T-cell (primary cell): ENCODE measurements around the gene APBB2. TPM values are rescaled to one million over a fixed set of nuclear protein-coding genes. Genes with fewer than 3 reads are reported as not detected.

ENCODE experiments used
- ATAC-seq, 4 experiments: fragments of 200-7000 bp in 3 of 4; fragments of 150-1000 bp in 1 of 4; cut with Tn5 transposase; replicated peaks in 1 of 4; 1 replicate in 3 of 4; 2 replicates in 1 of 4; pipeline ENCODE4 v1.10.0; 2021; ENCODE audit warnings: moderate library complexity in 3 of 4, mild to moderate bottlenecking in 2 of 4, moderate number of reproducible peaks in 1 of 4
- CTCF ChIA-PET, 2 donors: fragments of 300-600 bp; sonication (Branson Sonifier 250); formaldehyde crosslinking; loops; one replicate each; lab custom pipeline; 2022; ENCODE audit warnings: antibody characterized with exemption in 2 of 2; lab: Charles Lee
- POLR2A ChIA-PET, 2 donors: fragments of 300-600 bp; sonication (Branson Sonifier 250); formaldehyde crosslinking; loops; one replicate each; lab custom pipeline; 2022; ENCODE audit warnings: antibody characterized with exemption in 2 of 2; lab: Charles Lee
- DNase-seq, 35 experiments: peaks; one replicate each; pipeline versions ENCODE4 v3.0.0 to v3.0.0-alpha.2; 2013 to 2023
- H3K27ac ChIP-seq: one replicate; pipeline ENCODE4 v1.5.1; 2013; ENCODE audit warnings: low read length
- H3K27me3 ChIP-seq, 2 experiments: replicated peaks in 1 of 2; 1 replicate in 1 of 2; 2 replicates in 1 of 2; pipeline versions ENCODE4 v1.6.1 to v1.7.0; 2013; ENCODE audit warnings: low read length in 1 of 2, mixed read lengths in 1 of 2; ENCODE audit not compliant: control insufficient read depth in 2 of 2, insufficient read depth in 2 of 2; ENCODE audit errors: extremely low read depth in 1 of 2
- H3K36me3 ChIP-seq, 2 donors: 1 replicate in 1 of 2; 2 replicates in 1 of 2; pipeline versions ENCODE4 v1.6.1 to v1.7.0; 2013; ENCODE audit warnings: low read length in 1 of 2; ENCODE audit not compliant: control insufficient read depth in 2 of 2, insufficient read depth in 1 of 2; ENCODE audit errors: extremely low read depth in 1 of 2
- H3K4me1 ChIP-seq, 2 experiments: 1 replicate in 1 of 2; 2 replicates in 1 of 2; pipeline versions ENCODE4 v1.6.1 to v1.7.0; 2013; ENCODE audit warnings: low read length in 2 of 2, mixed read lengths in 1 of 2; ENCODE audit not compliant: insufficient read depth in 2 of 2, control insufficient read depth in 1 of 2; ENCODE audit errors: extremely low read depth in 1 of 2
- H3K4me3 ChIP-seq, 2 donors: 1 replicate in 1 of 2; 2 replicates in 1 of 2; pipeline versions ENCODE4 v1.5.1 to v1.7.0; 2013; ENCODE audit warnings: mild to moderate bottlenecking in 2 of 2, low read length in 1 of 2, moderate library complexity in 1 of 2; ENCODE audit not compliant: control insufficient read depth in 1 of 2; ENCODE audit errors: extremely low read depth in 1 of 2
- H3K9me3 ChIP-seq: 2 replicates; pipeline ENCODE4 v1.7.0; 2013
- H3K27ac Mint-ChIP-seq, 2 donors: one replicate each; pipeline ENCODE4 v1.8.0; 2020 to 2021; ENCODE audit warnings: mild to moderate bottlenecking in 2 of 2, mixed read lengths in 2 of 2
- H3K27me3 Mint-ChIP-seq, 2 donors: one replicate each; pipeline ENCODE4 v1.8.0; 2021 to 2022; ENCODE audit warnings: mixed read lengths in 2 of 2
- H3K36me3 Mint-ChIP-seq: one replicate; pipeline ENCODE4 v1.8.0; 2021; ENCODE audit warnings: mixed read lengths
- H3K4me1 Mint-ChIP-seq, 3 donors: one replicate each; pipeline ENCODE4 v1.8.0; 2020 to 2022; ENCODE audit warnings: mixed read lengths in 3 of 3, mild to moderate bottlenecking in 1 of 3
- H3K4me3 Mint-ChIP-seq, 3 donors: one replicate each; pipeline ENCODE4 v1.8.0; 2020 to 2022; ENCODE audit warnings: mild to moderate bottlenecking in 3 of 3, mixed read lengths in 3 of 3, moderate library complexity in 3 of 3
- H3K9me3 Mint-ChIP-seq, 3 donors: one replicate each; pipeline ENCODE4 v1.8.0; 2020 to 2022; ENCODE audit warnings: mixed read lengths in 3 of 3
- WGBS: methylation state at CpG from one replicate; pipeline ENCODE4 v1.1.5; 2013; ENCODE audit warnings: missing lambda C conversion rate; ENCODE audit not compliant: insufficient coverage; 5-methylcytosine and 5-hydroxymethylcytosine counted together
- total RNA-seq, 35 experiments: library from RNA in 6 of 35; stranded (reverse) in 6 of 35; fragments of 120-200 nt in 1 of 35; gene quantifications; one replicate each; pipeline versions ENCODE4 v1.2.1 to v1.2.4 and lab custom pipeline; 2013 to 2026

The APBB2 gene
- total RNA-seq, 5 donors from 2014 or later (not counting 1 experiment from before 2014, with no cell fraction given): 0.23 to 1.6 (median 0.70) TPM

DNA sequence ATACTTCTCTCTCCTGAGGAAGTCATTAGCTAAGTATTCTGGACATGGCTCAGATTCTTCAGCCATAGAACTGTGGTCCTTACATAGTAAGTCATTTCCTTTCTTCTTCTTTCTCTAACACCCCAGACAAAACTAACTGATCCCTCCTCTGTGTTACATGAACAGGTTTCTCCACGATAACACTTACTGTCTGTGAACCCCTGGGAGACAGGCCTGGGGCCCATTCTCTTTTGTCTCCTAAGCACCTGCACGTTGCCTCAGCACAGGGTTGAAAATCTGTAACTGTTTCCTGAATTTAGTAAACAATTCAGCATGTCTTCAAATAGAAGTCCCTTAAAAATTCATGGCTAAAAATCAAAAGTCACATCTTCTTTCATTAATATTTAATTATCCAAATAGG is 24.7 kb downstream of the APBB2 start:
- ATAC-seq (no peak), DNase-seq (no peak)
- peaks cover 2 to 17% of the 10 kb centered on the region in 2 donors for H3K27me3 Mint-ChIP-seq
- H3K9me3 ChIP-seq: no peaks in the 10 kb centered on the region
- H3K27ac ChIP-seq: no peak overlapping the region
- ChIA-PET POLR2A (no interaction called here), CTCF (no interaction called here)
- H3K4me1 ChIP-seq: no peaks in the 10 kb centered on the region
- H3K4me3 ChIP-seq: no peak overlapping the region
- H3K27me3 ChIP-seq: no peaks in the 10 kb centered on the region
- WGBS: 64% methylated on average over 2 of the region's 2 CpGs
- no peak overlapping the region for H3K27ac Mint-ChIP-seq
- H3K9me3 Mint-ChIP-seq: peaks cover 0 to 7% (median 0%) of the 10 kb centered on the region in 3 donors
- H3K4me1 Mint-ChIP-seq: no peaks in the 10 kb centered on the region
- no peaks in the 10 kb centered on the region for H3K36me3 Mint-ChIP-seq
- no peaks in the 10 kb centered on the region for H3K36me3 ChIP-seq
- no peak overlapping the region for H3K4me3 Mint-ChIP-seq

DNA sequence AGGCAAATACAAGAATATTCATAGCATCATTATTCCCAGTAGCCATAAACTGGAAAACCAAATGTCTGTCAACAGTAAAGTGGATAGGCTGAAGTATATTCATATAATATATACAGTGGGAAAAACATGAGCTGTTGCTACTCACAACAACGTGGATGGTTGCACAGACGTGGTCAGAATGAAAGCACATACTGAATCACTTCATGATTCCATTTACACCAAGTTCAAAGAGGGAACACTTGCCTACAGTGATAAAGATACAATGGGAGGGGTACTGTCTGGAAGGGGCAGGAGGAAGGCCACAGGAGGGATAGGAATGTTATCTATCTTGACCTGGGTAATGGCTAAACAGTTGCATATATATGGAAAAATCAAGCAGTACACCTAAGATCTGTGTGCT is 25.3 kb downstream of the APBB2 start:
- no peak overlapping the region for H3K27ac Mint-ChIP-seq
- DNase-seq (no peak), ATAC-seq (no peak)
- H3K4me1 Mint-ChIP-seq: no peaks in the 10 kb centered on the region
- ChIA-PET POLR2A (no interaction called here), CTCF (no interaction called here)
- no peaks in the 10 kb centered on the region for H3K27me3 ChIP-seq
- no peaks in the 10 kb centered on the region for H3K4me1 ChIP-seq
- WGBS: no CpG with 5 or more reads among the region's 2 CpGs
- H3K27me3 Mint-ChIP-seq: peaks cover 4 to 20% of the 10 kb centered on the region in 2 donors
- no peaks in the 10 kb centered on the region for H3K36me3 ChIP-seq
- no peaks in the 10 kb centered on the region for H3K36me3 Mint-ChIP-seq
- H3K27ac ChIP-seq: no peak overlapping the region
- H3K4me3 Mint-ChIP-seq: no peak overlapping the region
- peaks cover 0 to 11% (median 0%) of the 10 kb centered on the region in 3 donors for H3K9me3 Mint-ChIP-seq
- H3K4me3 ChIP-seq: no peak overlapping the region
- no peaks in the 10 kb centered on the region for H3K9me3 ChIP-seq

DNA sequence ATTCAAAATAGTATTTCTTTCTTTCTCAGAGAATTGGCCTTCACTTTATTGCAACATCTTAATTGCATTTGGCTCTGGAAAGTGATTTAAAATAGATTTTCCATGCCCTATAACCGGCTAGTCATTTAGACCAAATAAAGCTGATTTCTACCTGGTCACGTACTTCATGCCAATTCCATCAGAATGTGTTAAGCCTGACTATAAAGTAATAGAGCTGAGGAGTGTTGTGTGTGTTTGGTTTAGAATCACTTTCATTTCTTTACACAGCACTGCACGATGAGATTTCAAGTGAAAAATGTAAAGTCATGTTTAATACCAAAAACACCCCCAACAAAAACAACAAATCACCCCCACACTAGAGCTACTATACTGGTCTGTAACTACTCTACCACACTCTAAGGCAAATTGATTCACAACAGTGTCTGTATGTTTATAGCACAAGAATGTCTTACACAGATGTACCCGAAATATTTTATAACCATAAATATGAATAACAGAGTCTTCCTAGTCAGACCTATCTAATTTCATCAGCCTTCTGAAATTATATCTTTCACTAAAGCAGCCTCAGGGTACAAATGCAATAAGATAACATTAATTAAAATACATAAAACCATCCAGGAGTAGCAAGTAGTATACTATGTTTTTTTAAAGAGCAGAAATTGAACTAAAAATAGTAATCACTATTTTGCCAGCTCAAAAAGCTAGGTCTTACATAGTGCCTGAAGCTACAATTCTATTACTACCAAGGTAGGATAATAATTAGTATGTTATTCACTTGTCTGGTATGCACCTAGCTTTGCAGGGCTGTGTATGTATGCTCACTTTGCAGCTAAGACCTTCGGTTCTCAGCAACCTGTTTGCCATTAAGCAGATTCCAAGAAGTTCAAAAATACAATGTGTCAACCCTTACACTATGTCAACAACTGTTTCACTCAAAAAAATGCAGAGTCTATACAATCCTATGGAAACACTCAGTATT is 28.4 kb downstream of the APBB2 start:
- no peaks in the 10 kb centered on the region for H3K4me1 ChIP-seq
- CTCF ChIA-PET: no interaction called here
- no peak overlapping the region for H3K4me3 Mint-ChIP-seq
- peaks cover 4 to 13% of the 10 kb centered on the region in 2 donors for H3K27me3 Mint-ChIP-seq
- H3K36me3 Mint-ChIP-seq: no peaks in the 10 kb centered on the region
- H3K4me3 ChIP-seq: no peak overlapping the region
- no peaks in the 10 kb centered on the region for H3K36me3 ChIP-seq
- ATAC-seq (no peak), DNase-seq (no peak)
- POLR2A ChIA-PET: interaction anchor here in 1 of 2 donors (0.6 kb wide), 1 partner anchor 9 kb away, joined by 6 read pairs; no protein-coding TSS in a partner anchor
- no peaks in the 10 kb centered on the region for H3K9me3 ChIP-seq
- H3K9me3 Mint-ChIP-seq: peaks cover 0 to 19% (median 5%) of the 10 kb centered on the region in 3 donors
- no peaks in the 10 kb centered on the region for H3K27me3 ChIP-seq
- no peak overlapping the region for H3K27ac Mint-ChIP-seq
- H3K27ac ChIP-seq: no peak overlapping the region
- H3K4me1 Mint-ChIP-seq: no peaks in the 10 kb centered on the region
- WGBS: no CpG with 5 or more reads among the region's 5 CpGs

DNA sequence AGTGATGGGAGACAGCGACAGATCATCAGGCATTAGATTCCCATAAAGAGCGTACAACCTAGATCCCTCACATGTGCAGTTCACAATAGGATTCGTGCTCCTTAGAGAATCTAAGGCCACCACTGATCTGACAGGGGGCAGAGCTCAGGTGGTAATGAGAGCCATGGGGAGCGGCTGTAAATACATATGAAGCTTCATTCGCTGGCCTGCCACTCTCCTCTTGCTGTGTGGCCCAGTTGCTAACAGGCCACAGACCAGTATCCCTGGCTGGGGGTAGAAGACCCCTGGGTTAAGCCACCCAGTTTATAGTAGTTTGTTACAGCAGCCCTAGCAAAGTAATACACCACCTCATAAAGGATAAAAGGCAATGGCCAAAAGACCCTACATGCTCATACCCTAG is 30.3 kb downstream of the APBB2 start:
- Mint-ChIP-seq H3K9me3 (peaks cover 0 to 19% (median 5%) of the 10 kb centered on the region in 3 donors), H3K4me1 (no peaks in the 10 kb centered on the region), H3K27ac (no peak overlapping the region), H3K4me3 (no peak overlapping the region), H3K27me3 (peaks cover 3 to 14% of the 10 kb centered on the region in 2 donors), H3K36me3 (no peaks in the 10 kb centered on the region)
- H3K27ac ChIP-seq: no peak overlapping the region
- no peak for DNase-seq
- no peaks in the 10 kb centered on the region for H3K9me3 ChIP-seq
- ChIA-PET CTCF (no interaction called here), POLR2A (no interaction called here)
- WGBS: 80% methylated on average over 2 of the region's 5 CpGs
- H3K27me3 ChIP-seq: no peaks in the 10 kb centered on the region
- ATAC-seq: no peak
- H3K4me1 ChIP-seq: no peaks in the 10 kb centered on the region
- no peaks in the 10 kb centered on the region for H3K36me3 ChIP-seq
- no peak overlapping the region for H3K4me3 ChIP-seq

DNA sequence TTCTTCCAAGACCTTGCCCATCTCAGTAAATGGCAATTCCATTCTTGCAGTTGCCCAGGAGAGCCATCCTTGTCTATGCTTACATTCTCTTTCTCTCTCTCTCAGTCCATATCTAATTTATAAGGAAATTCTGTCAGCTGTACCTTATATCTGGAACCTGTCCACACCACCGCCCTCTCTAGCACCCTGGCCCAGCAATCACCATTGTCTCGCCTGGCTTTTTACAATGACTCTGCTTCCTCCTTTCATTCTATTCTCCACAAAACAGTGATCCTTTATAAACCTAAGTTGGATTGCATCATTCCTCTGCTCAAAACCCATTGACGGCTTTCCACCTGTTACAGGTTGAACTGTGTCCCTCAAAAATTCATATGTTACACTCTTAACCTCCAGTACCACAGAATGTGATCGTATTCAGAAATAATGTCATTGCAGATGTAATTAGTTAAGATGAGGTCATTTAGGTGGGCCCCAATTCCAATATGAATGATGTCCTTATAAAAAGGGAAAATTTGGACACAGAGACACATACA is 31.3 kb downstream of the APBB2 start:
- CTCF ChIA-PET: no interaction called here
- H3K4me1 Mint-ChIP-seq: no peaks in the 10 kb centered on the region
- no peak for DNase-seq

DNA sequence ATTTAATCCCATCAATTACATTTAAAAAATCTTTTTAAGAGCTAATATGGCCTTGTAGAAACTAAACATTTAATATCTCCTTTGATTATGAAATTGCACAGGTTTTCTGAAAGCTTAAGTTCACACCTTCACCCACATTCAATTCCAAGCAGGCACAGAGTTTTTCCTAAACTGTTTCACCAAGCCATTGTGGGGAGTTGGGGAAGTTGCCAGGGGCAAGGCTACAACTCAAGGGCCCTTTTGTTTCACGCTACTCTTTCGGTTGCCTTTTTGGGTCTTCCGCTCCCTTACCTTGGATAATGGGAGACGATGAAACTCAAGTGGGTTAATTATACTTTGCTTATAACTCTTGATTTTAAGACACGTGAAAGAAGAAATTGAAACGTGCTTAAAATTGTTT is 33.3 kb downstream of the APBB2 start:
- H3K4me1 Mint-ChIP-seq: no peaks in the 10 kb centered on the region
- H3K27ac ChIP-seq: no peak overlapping the region
- ATAC-seq: no peak

More for the DNA sequence above, 31.3 kb downstream of the APBB2 start:
- Histone ChIP-seq H3K9me3 (no peaks in the 10 kb centered on the region), H3K27me3 (no peaks in the 10 kb centered on the region), H3K4me3 (no peak overlapping the region), H3K36me3 (no peaks in the 10 kb centered on the region), H3K27ac (no peak overlapping the region), H3K4me1 (no peaks in the 10 kb centered on the region)
- Mint-ChIP-seq H3K4me3 (no peak overlapping the region), H3K27ac (no peak overlapping the region), H3K36me3 (no peaks in the 10 kb centered on the region), H3K9me3 (peaks cover 0 to 19% (median 5%) of the 10 kb centered on the region in 3 donors), H3K27me3 (peaks cover 3 to 21% of the 10 kb centered on the region in 2 donors)
- ATAC-seq: no peak
- WGBS: 96% methylated on average over 2 of the region's 4 CpGs
- POLR2A ChIA-PET: no interaction called here

More for the DNA sequence above, 33.3 kb downstream of the APBB2 start:
- no peaks in the 10 kb centered on the region for H3K36me3 ChIP-seq
- DNase-seq: no peak
- Mint-ChIP-seq H3K4me3 (no peak overlapping the region), H3K27ac (no peak overlapping the region), H3K36me3 (no peaks in the 10 kb centered on the region), H3K27me3 (peaks cover 8 to 24% of the 10 kb centered on the region in 2 donors), H3K9me3 (peaks cover 0 to 19% (median 5%) of the 10 kb centered on the region in 3 donors)
- H3K4me1 ChIP-seq: no peaks in the 10 kb centered on the region
- 80% methylated on average over 1 of the region's 6 CpGs for WGBS
- H3K27me3 ChIP-seq: no peaks in the 10 kb centered on the region
- H3K4me3 ChIP-seq: no peak overlapping the region
- POLR2A ChIA-PET: no interaction called here
- H3K9me3 ChIP-seq: no peaks in the 10 kb centered on the region
- CTCF ChIA-PET: interaction anchor here in 1 of 2 donors (0.6 kb wide), 1 partner anchor 189 kb away, joined by 4 read pairs; no protein-coding TSS in a partner anchor
